COLO668 (cell line): ENCODE results near the gene PBLD.
"Not testable (repeated sequence)": the region's sequence is repeated elsewhere in the genome, so short reads cannot be mapped to it uniquely, and the experiment has no call there.

ENCODE experiments used
- DNase-seq: peaks from one replicate; lab custom pipeline; 2025; ENCODE audit not compliant: unreplicated experiment; lab: John Stamatoyannopoulos, UW

Gene PBLD

GRCh38 chr10:68284062-68285001 is 48.4 kb downstream of the PBLD start:
- no peak for DNase-seq

GRCh38 chr10:68280758-68281157 is 52.0 kb downstream of the PBLD start:
- DNase-seq: no peak

DNA sequence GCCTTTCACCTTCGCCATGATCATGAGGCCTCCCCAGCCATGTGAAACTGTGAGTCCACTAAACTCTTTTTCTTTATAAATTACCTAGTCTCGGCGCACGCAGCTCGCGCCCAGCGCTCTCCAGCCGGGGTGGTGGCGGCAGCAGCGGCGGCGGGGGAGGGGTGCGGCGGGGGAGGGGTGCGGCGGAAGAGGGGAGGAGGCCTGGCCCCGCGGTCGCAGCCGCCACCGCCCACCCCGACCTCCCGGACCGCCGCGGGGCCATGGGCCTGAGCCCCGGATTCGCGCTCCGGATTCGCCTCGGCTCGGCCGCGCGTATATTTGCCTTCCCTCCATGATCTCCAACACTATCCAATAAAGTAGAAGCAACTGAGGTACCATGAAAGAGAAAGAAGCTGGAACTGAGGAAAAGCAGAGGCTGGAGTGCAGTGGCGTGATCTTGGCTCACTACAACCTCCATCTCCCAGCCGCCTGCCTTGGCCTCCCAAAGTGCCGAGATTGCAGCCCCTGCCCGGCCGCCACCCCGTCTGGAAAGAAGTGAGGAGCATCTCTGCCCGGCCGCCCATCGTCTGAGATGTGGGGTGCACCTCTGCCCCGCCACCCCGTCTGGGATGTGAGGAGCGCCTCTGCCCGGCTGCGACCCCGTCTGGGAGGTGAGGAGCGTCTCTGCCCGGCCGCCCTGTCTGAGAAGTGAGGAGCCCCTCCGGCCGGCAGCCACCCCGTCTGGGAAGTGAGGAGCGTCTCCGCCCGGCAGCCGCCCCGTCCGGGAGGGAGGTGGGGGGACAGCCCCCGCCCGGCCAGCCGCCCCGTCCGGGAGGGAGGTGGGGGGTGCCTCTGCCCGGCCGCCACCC is 53.6 kb downstream of the PBLD start:
- DNase-seq: not testable (repeated sequence)

GRCh38 chr10:68277814-68278213 is 54.9 kb downstream of the PBLD start:
- DNase-seq: not testable (repeated sequence)

- no peak for DNase-seq
Observed at GRCh38 chr10:68276224-68276623, 56.5 kb downstream of the PBLD start.

GRCh38 chr10:68275600-68276126 is 57.1 kb downstream of the PBLD start:
- no peak for DNase-seq

DNA sequence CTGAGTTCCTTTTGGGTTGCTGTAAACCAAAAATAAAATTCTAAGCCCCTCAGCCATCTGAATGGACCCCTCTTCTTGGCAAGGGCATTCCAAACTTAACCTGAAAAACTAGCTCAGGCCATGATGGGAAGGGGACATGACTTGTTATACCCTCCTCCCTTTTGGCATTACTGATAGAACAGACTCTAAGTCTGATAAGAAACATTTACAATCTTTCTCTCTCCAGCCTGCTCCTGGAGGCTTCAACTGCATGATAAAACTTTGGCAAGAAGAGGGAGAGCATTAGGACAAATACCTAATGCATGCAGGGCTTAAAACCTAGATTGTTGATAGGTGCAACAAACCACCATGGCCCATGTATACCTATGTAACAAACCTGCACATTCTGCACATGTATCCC is 59.9 kb downstream of the PBLD start:
- DNase-seq: no peak

GRCh38 chr10:68271196-68271882 is 61.4 kb downstream of the PBLD start:
- no peak for DNase-seq

- no peak for DNase-seq
Observed at GRCh38 chr10:68269562-68270290, 63.0 kb downstream of the PBLD start.

DNA sequence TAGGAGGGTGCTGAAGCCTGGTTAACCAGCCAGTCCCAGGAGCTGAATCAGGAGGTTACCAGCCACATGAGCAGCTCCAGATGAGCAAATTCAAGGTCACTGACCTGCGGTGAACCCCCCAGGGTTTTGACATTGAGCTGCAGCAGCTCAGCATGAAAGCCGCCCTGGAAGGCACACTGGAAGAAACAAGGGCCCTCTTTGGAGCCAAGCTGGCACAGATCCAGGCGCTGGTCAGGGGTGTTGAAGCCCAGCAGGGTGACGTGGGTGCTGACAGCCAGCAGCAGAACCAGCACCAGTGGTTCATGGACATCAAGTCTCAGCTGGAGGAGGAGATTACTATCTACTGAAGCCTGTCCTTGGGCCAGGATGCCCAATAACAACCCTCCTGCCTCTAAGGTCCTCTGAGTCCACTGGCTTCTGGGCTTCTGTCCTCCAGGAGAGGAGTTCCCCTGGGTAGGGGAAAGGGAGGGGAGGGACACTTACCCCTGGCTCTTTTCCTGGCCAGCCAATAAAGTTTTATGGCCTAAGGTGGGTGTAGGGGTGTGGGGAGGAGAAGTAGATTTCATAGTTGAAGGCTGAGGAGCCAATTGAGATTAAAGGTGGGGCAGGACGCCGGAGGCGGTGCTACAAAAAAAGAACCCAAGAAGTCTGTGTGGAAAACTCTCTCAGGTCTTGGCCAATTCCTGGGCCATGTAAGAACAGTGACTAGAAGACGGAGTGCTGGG is 71.4 kb downstream of the PBLD start:
- DNase-seq: no peak

DNA sequence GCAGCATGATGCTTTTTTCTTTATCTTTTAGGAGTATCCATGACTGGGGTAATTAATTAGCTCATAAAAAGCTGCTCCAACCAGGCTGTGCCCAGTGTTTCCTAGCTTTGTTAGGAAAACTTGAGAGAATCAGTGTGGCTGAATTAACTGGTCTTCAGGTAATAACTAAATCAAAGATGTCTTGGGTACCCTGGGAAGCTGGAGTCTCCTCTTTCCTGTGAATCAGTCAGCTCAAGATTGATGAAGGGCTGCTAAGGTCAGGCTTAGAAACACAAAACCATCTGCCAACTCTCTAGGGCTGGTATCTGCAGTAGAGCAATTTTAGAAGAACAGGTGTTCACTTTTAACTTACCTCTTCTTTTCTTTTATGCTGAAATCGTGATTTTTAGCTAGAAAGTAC is 79.4 kb downstream of the PBLD start:
- no peak for DNase-seq

DNA sequence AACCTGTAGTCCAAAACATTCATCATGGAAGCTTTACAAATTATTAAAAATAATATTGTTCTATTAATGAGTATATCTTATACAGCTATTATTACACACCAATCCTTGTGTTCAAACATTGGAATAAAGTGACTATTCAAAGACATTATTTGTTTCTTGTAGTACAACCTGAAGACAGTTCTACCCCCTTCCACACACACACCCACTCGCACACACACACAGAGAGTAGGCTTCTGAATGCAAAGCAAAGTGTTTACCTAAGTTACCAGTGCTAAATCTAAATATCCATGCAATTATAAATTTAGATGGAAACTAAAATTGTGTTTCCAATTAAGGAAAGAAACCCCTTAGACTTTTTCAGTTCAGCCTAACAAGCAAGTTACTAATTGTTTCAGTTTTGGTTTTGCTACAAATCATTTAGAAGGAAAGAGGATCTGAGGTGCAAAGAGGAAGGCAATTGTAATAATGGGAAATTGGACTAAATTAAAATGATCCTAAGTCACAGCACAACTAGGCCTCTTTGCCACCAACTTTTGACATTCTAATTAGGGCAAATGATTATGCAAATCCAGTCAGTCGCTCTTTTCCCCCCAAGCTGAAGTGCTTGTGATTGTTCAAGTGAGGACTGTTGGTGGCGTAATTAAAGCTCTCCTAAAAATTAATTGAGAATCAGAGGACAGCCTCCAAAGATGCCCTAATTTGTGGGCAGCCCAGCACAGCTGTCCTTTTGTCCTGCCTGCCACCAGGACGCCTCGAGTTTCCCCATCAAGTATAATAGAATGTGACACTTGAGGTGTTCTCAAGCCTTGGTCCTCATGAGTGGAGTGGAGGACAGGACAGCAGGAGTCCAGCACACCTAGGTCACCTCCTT is 80.9 kb downstream of the PBLD start:
- DNase-seq: no peak

GRCh38 chr10:68251151-68251550 is 81.6 kb downstream of the PBLD start:
- no peak for DNase-seq

DNA sequence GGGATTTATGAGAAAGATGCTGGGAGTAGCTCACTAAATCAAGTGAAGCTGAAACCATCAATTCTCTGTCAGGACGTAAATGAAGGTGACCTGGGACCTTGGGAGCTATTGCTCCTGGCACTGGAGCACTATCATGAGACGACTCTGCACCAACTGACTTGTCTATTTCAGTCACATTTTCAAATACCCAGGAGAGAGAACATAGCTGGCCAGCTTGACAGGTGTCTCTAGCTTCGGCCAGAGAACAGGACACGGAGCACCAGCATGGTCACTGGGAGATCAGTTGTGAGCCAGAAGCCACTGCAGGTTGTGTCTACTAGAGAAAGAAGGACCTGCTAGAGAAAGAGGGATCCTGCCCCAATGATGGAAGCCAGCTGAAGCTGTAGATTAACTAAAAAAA is 83.4 kb downstream of the PBLD start:
- DNase-seq: no peak

DNA sequence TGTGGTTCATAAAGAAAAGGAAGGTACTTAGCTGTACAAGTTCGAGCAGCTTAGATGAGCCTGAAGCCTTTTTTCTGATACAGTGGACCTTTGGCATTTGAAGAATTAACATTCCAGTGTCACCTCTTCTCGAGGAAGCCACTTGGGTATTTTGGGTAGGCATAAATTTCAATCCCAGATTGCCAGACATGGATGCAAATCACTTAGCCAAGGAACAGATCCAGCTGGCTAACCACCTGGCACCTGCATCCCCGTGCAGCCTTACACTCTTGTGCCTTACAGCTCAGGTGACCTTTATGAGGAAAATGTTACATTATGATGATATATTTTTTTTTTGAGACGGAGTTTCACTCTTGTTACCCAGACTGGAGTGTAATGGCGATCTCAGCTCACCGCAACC is 84.8 kb downstream of the PBLD start:
- DNase-seq: no peak

- DNase-seq: not testable (repeated sequence)
Observed at GRCh38 chr10:68246397-68246796, 86.3 kb downstream of the PBLD start.

DNA sequence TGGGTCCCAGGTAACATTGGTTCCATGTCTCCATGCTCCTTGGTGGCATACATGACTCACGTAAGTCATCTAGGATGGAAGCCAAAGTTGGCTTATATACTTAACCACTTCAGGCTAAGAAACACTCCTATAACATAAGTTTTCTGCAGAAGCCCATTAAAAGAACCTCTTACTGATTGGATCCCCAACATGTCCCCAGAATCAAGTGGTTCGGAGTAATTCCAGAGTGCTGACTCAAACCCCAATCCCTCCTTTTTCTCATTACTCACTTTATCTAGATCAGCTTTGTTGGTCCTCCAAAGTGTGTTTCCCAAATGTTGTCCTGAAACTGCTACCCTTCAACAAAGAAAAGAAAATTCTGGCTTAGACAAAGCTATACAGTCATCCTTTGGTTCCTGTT is 90.7 kb downstream of the PBLD start:
- no peak for DNase-seq

DNA sequence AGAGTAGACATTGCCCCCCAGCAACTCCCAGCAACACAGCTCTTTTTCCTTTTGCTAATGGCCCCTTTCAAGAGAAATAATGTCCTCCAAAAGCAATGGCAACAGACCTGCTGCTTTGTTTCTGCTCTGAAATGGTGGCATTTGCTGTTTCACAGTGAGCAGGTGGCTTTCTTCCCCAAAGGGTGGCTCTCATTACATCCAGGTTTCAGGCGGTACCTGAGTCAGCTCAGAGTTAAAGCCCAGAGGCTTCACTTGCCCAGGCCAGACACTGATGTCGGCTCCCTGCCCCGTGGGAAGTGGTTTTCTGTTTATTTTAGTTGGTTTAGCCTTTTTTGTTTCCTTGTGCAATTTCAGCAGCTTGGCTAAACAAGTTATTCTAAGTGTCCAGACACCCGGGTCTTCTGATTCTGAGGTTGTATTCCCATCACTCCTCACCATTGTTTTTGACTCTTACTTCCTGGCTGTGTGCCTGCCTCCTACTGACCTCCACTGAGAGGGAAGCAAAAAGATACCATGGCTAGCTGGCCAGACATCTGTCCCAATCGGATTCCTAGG is 93.1 kb downstream of the PBLD start:
- no peak for DNase-seq

DNA sequence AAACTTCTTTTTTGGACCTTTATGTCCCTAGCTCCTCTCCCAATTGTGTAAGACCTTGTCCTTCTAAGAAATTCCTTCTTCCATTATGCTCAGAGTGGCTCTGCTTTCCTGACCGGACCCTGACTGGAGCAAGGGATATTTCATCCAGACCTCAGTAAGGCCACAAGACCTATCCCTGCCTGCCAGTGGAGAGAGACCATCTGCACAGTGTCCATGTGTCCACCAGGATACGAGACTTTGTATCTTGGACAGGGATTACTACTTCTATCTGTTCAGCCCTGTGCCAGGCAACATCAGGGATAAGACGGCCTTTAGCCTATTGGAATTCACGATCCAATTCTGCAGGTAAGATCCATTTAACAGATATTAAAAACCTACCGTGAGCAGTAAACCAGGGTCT is 93.7 kb downstream of the PBLD start:
- DNase-seq: no peak
